ENCODE measurements around the gene DAZAP1.
"Not testable (repeated sequence)": the region's sequence is repeated elsewhere in the genome, so short reads cannot be mapped to it uniquely, and the experiment has no call there.

The DAZAP1 gene

GRCh38 chr19:1425902-1426301, 18.5 kb downstream of the DAZAP1 start:
- no peak for DNase-seq (ENCODE audit: low read depth)

- no peak for DNase-seq (ENCODE audit: low read depth)
Measured at GRCh38 chr19:1426736-1427135, 19.4 kb downstream of the DAZAP1 start.

- no peak for DNase-seq (ENCODE audit: low read depth)
Measured at GRCh38 chr19:1427221-1427920, 20.0 kb downstream of the DAZAP1 start.

- DNase-seq (ENCODE audit: low read depth), result no peak
Measured at GRCh38 chr19:1428738-1429391, 21.5 kb downstream of the DAZAP1 start.

- peak; percentile 49 for DNase-seq (ENCODE audit: low read depth)
Measured at GRCh38 chr19:1429750-1430149, 22.4 kb downstream of the DAZAP1 start.

GRCh38 chr19:1430246-1430645, 22.9 kb downstream of the DAZAP1 start:
- no peak for DNase-seq (ENCODE audit: low read depth)

GRCh38 chr19:1431759-1432506, 24.5 kb downstream of the DAZAP1 start:
- no peak for DNase-seq (ENCODE audit: low read depth)

- DNase-seq (ENCODE audit: low read depth), result no peak
Measured at GRCh38 chr19:1432507-1432887, 25.1 kb downstream of the DAZAP1 start.

- DNase-seq (ENCODE audit: low read depth), result no peak
Measured at GRCh38 chr19:1433119-1434039, 26.0 kb downstream of the DAZAP1 start.

GRCh38 chr19:1434040-1434366, 26.6 kb downstream of the DAZAP1 start:
- no peak for DNase-seq (ENCODE audit: low read depth)

- no peak for DNase-seq (ENCODE audit: low read depth)
Measured at GRCh38 chr19:1434577-1435060, 27.2 kb downstream of the DAZAP1 start.

- DNase-seq (ENCODE audit: low read depth), result no peak
Measured at GRCh38 chr19:1435378-1435989, 28.1 kb downstream of the DAZAP1 start.

GRCh38 chr19:1437609-1438008, 30.2 kb downstream of the DAZAP1 start:
- DNase-seq (ENCODE audit: low read depth), result no peak

GRCh38 chr19:1438035-1438932, 30.9 kb downstream of the DAZAP1 start, which contains the start of gene RPS15:
Gene RPS15 (plus strand): TSS chr19:1438396. CDS start chr19:1438426, 30 bp downstream.
- DNase-seq (ENCODE audit: low read depth), result peak; percentile 88

GRCh38 chr19:1438933-1439354, 31.6 kb downstream of the DAZAP1 start:
- no peak for DNase-seq (ENCODE audit: low read depth)

- not testable (repeated sequence) for DNase-seq (ENCODE audit: low read depth)
Measured at GRCh38 chr19:1439525-1440417, 32.4 kb downstream of the DAZAP1 start.

- no peak for DNase-seq (ENCODE audit: low read depth)
Measured at GRCh38 chr19:1440418-1440801, 33.0 kb downstream of the DAZAP1 start.

- no peak for DNase-seq (ENCODE audit: low read depth)
Measured at GRCh38 chr19:1441022-1441426, 33.6 kb downstream of the DAZAP1 start.

Data from amniotic epithelial cell (primary cell).